ENCODE measurements around the gene THSD4.
"Not testable (repeated sequence)": the region's sequence is repeated elsewhere in the genome, so short reads cannot be mapped to it uniquely, and the experiment has no call there.

Gene THSD4

DNA sequence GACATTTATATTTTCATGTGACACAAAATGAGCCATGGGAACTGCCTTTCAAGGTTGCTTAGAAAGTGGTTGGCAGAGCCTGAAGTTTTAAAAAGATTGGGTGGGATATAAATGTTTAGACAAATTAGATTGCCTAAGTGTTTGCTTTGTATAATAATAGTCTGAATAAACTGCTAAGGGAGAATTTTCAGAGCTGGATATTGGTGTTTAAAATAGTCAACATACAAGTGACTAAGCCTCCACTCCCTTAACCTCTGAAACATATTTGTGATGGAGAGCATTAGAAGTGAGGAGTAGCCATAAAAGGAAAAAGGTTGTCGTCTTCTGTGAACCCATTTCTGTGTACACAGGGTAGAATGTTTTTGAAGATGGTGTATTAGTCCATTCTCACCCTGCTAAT, 201.6 kb downstream of the THSD4 start:
- no peak for TF ChIP-seq CTCF (conservative IDR thresholded peaks at IDR 0.05; ENCODE audit: low read depth, low read length)
- no peak overlapping the region for H3K4me3 ChIP-seq (ENCODE audit: low read length)
- no peak for DNase-seq (ENCODE audit: low read depth)

DNA sequence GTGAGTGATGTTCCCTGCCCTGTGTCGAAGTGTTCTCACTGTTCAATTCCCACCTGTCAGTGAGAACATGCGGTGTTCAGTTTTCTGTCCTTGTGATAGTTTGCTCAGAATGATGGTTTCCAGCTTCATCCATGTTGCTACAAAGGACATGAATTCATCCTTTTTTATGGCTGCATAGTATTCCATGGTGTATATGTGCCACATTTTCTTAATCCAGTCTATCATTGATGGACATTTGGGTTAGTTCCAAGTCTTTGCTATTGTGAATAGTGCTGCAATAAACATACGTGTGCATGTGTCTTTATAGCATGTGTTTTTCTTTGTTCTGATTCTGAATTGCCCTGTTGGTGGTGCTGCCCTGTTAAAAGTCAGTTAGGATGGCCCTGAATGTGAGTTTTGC, 204.2 kb downstream of the THSD4 start:
- not testable (repeated sequence) for DNase-seq (ENCODE audit: low read depth); H3K4me3 ChIP-seq (ENCODE audit: low read length)

DNA sequence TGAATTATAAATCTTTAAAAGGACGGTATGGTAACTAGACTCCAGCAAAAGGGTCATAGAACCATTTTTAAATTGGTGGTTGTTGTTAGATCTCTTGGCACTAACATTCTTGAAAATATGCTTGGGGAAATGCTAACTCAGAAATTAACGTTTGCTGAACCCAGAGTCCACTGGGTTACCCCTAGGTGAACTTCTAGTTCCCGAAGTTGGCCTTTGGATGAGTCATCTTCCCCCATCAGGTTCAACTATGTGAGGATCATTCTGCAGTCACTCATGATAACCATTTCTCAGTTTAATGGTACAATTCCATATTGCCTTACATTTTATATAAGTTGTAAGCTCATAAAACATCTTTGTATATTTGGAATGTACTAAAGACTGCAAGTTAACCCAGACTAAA, 204.7 kb downstream of the THSD4 start:
- no peak for TF ChIP-seq CTCF (conservative IDR thresholded peaks at IDR 0.05; ENCODE audit: low read depth, low read length)
- H3K4me3 ChIP-seq (ENCODE audit: low read length) = no peak overlapping the region

DNA sequence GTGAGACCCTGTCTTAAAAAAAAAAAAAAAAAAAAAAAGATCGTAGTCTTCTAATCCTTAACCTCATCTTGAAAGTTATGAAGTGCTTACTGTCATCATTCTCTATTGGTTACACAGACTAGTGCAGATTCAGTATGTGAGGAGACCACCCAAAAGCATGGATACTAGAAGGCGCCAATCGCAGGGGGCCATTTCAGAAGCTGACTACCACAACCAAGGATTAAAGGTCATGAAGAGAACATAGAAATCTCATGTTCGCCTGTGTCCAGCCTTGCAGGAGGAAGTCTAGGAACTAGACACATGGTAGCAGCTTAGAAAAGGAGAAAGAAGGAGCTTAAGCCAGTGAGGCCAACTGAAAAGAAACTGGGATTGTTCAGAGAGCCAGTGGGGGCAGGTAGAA, 207.8 kb downstream of the THSD4 start:
- H3K4me3 ChIP-seq (ENCODE audit: low read length) = no peak overlapping the region
- DNase-seq (ENCODE audit: low read depth) = no peak
- no peak for TF ChIP-seq CTCF (conservative IDR thresholded peaks at IDR 0.05; ENCODE audit: low read depth, low read length)

More for the DNA sequence above, 204.7 kb downstream of the THSD4 start:
- no peak for DNase-seq (ENCODE audit: low read depth)

DNA sequence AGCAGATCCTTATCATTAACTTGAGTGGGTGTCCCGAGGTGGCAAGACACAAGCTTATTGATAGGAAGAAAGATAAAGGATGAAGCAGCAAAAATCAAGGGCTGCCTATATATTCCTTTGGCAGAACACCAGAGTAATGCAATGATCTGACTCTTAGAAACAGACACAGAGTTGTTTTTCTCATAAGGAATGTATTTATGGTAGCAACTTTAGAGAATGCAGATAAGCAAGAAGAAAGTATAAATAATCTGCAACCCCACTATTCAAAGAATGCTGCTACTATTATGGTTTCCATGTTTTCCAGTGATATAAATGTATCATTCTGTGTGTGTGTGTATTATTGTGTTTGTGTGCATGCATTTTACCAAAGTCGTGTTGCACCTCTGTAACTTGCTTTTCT, 208.3 kb downstream of the THSD4 start:
- TF ChIP-seq CTCF (conservative IDR thresholded peaks at IDR 0.05; ENCODE audit: low read depth, low read length) = no peak
- no peak for DNase-seq (ENCODE audit: low read depth)

DNA sequence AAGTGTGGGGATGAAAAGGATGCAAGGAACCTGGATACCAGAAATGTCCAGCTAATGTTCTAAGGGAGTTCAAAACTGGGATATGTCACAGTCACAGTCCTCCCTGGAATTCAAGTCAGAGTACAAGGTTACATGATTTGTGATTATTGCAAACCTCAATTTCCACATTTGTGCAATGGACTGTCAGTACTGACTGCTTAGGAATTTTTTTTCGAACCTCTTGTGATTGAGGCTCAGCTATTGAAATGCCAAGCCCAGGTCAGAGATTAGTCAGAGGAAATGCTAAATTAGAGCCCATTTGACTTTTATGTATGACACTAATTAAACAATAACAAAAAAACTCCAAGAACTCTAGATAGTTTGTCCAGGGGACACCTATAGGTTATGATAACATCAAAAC, 210.2 kb downstream of the THSD4 start:
- no peak overlapping the region for H3K4me3 ChIP-seq (ENCODE audit: low read length)
- TF ChIP-seq CTCF (conservative IDR thresholded peaks at IDR 0.05; ENCODE audit: low read depth, low read length) = no peak
- no peak for DNase-seq (ENCODE audit: low read depth)

More for the DNA sequence above, 208.3 kb downstream of the THSD4 start:
- no peak overlapping the region for H3K4me3 ChIP-seq (ENCODE audit: low read length)

DNA sequence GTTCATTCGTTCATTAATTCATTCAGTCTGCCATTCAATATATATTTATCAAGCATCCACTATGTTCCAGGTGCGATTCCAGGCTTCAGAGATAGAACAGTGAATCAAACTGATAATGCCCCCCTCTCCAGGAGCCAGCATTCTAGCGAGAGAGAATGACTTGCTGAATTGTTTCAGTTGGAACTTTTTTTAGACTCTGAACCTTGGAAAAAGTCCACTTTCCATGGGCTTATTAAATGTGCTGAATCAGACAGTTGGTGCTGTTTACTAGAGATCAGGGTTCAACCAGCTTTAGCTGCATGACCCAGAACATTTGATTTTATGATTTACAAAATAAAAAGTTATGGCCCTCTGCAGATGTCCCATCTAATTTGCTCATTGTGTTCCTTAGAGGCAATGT, 213.2 kb downstream of the THSD4 start:
- H3K4me3 ChIP-seq (ENCODE audit: low read length) = no peak overlapping the region
- no peak for DNase-seq (ENCODE audit: low read depth)
- TF ChIP-seq CTCF (conservative IDR thresholded peaks at IDR 0.05; ENCODE audit: low read depth, low read length) = no peak

DNA sequence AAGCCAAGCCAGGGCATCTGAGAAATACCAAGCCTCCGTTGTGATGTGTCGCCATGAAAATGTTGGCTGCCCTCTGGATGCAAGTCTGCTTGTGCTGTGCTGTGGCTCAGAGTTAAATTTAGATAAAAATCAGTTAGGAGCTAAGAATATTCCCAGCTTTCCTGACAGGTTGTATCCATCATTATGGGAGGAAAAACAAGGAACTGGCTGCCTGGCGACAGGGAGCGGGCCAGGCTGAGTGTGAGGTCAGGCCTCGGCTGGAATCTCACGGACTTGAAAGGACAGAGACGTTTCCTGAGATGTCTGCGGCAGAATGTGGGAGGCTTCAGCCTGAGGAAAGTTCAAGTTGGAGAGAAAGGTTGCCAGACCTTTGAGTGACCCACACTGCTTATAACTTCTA, 213.8 kb downstream of the THSD4 start:
- H3K4me3 ChIP-seq (ENCODE audit: low read length) = no peak overlapping the region
- no peak for DNase-seq (ENCODE audit: low read depth)
- no peak for TF ChIP-seq CTCF (conservative IDR thresholded peaks at IDR 0.05; ENCODE audit: low read depth, low read length)

Data from retinal pigment epithelial cell (primary cell).